H1 (cell line): ENCODE measurements around the gene FGGY. TPM values are rescaled to one million over a fixed set of nuclear protein-coding genes. Genes with fewer than 3 reads are reported as not detected.
"Not testable (repeated sequence)": the region's sequence is repeated elsewhere in the genome, so short reads cannot be mapped to it uniquely, and the experiment has no call there.

Experiments used
- CTCF ChIA-PET: fragments of 300-600 bp; sonication (Branson Sonifier 250); formaldehyde crosslinking; loops from one replicate; lab custom pipeline; 2021; ENCODE audit not compliant: partially characterized antibody; lab: Charles Lee
- POLR2A ChIA-PET: fragments of 300-600 bp; sonication (Branson Sonifier 250); formaldehyde crosslinking; loops from one replicate; lab custom pipeline; 2021; ENCODE audit warnings: inconsistent platforms; ENCODE audit not compliant: partially characterized antibody; lab: Charles Lee
- DNase-seq, 2 experiments: peaks; one replicate each; pipeline versions ENCODE4 v3.0.0 to v3.0.0-alpha.2; 2010 to 2022; ENCODE audit warnings: low spot score in 2 of 2, low read depth in 1 of 2, mixed read lengths in 1 of 2
- FAIRE-seq: peaks from 2 replicates; lab custom pipeline; 2011; peaks lifted over from hg19 to GRCh38; lab: Jason Lieb, UNC
- H2AFZ ChIP-seq: 2 replicates; pipeline ENCODE4 v1.8.1; 2012; ENCODE audit warnings: low read length, inconsistent platforms
- H2AK5ac ChIP-seq: 2 replicates; pipeline ENCODE4 v1.6.1; 2013; ENCODE audit warnings: low read depth, low read length
- H2BK120ac ChIP-seq: replicated peaks from 2 replicates; pipeline ENCODE3; 2013; ENCODE audit warnings: low read depth, low read length, inconsistent platforms
- H2BK12ac ChIP-seq: 2 replicates; pipeline ENCODE4 v1.6.1; 2013; ENCODE audit warnings: low read depth, low read length
- H2BK15ac ChIP-seq: 2 replicates; pipeline ENCODE4 v1.6.1; 2013; ENCODE audit warnings: low read length
- H2BK20ac ChIP-seq: 2 replicates; pipeline ENCODE4 v1.6.1; 2013; ENCODE audit warnings: low read length
- H2BK5ac ChIP-seq: 2 replicates; pipeline ENCODE4 v1.6.1; 2013; ENCODE audit warnings: low read depth, low read length
- H3K14ac ChIP-seq: 2 replicates; pipeline ENCODE4 v1.6.1; 2013; ENCODE audit warnings: inconsistent platforms; ENCODE audit not compliant: insufficient read length
- H3K18ac ChIP-seq: 2 replicates; pipeline ENCODE4 v1.6.1; 2013; ENCODE audit warnings: low read length; ENCODE audit errors: extremely low read depth
- H3K23ac ChIP-seq: 2 replicates; pipeline ENCODE4 v1.6.1; 2013; ENCODE audit warnings: inconsistent platforms; ENCODE audit not compliant: insufficient read length
- H3K23me2 ChIP-seq: 2 replicates; pipeline ENCODE4 v1.6.1; 2013; ENCODE audit warnings: low read depth, low read length
- H3K27ac ChIP-seq: 2 replicates; pipeline ENCODE4 v1.6.1; 2011; ENCODE audit warnings: low read depth, low read length, inconsistent platforms
- H3K27me3 ChIP-seq, 4 experiments: replicated peaks in 1 of 4; 1 replicate in 1 of 4; 2 replicates in 3 of 4; pipeline versions ENCODE4 v1.6.1 to v1.8.1; 2011 to 2013; ENCODE audit warnings: low read length in 3 of 4, mild to moderate bottlenecking in 3 of 4, inconsistent platforms in 2 of 4, mixed read lengths in 2 of 4, moderate library complexity in 1 of 4; ENCODE audit not compliant: control insufficient read depth in 3 of 4, insufficient read depth in 3 of 4; ENCODE audit errors: extremely low read depth in 1 of 4
- H3K36me3 ChIP-seq, 4 experiments: 2 replicates each; pipeline versions ENCODE4 v1.6.1 to v1.8.1; 2011 to 2013; ENCODE audit warnings: mild to moderate bottlenecking in 4 of 4, low read length in 3 of 4, moderate library complexity in 2 of 4, control low read depth in 1 of 4, inconsistent platforms in 1 of 4; ENCODE audit not compliant: insufficient read depth in 4 of 4, control insufficient read depth in 2 of 4
- H3K4ac ChIP-seq: replicated peaks from 2 replicates; pipeline ENCODE3; 2013; ENCODE audit warnings: low read length, low read depth, mixed read lengths, inconsistent platforms; ENCODE audit not compliant: insufficient read length
- H3K4me1 ChIP-seq, 4 experiments: replicated peaks in 1 of 4; 1 replicate in 1 of 4; 2 replicates in 3 of 4; pipeline versions ENCODE4 v1.6.1 to v1.8.1; 2011 to 2013; ENCODE audit warnings: low read length in 3 of 4, inconsistent platforms in 2 of 4, mixed read lengths in 1 of 4; ENCODE audit not compliant: insufficient read depth in 4 of 4, control insufficient read depth in 3 of 4
- H3K4me2 ChIP-seq, 2 experiments: 2 replicates each; pipeline versions ENCODE4 v1.6.1 to v1.8.1; 2011 to 2013; ENCODE audit warnings: low read depth in 2 of 2, low read length in 2 of 2, control low read depth in 1 of 2, inconsistent platforms in 1 of 2, mild to moderate bottlenecking in 1 of 2; ENCODE audit not compliant: insufficient read depth in 1 of 2
- H3K4me3 ChIP-seq, 4 experiments: fragments of 200-600, 300-600 bp in 1 of 4; sonication (generic), shearing (Covaris generic), sonication (Bioruptor Twin) in 1 of 4; 2 replicates each; pipeline versions ENCODE4 v1.5.1 to v1.8.1; 2011 to 2016; ENCODE audit warnings: low read length in 4 of 4, low read depth in 3 of 4, control low read depth in 2 of 4, inconsistent platforms in 2 of 4, mild to moderate bottlenecking in 2 of 4, mixed read lengths in 1 of 4, moderate library complexity in 1 of 4; ENCODE audit not compliant: insufficient read depth in 2 of 4; ENCODE audit errors: extremely low read depth in 1 of 4
- H3K56ac ChIP-seq: replicated peaks from 2 replicates; pipeline ENCODE3; 2013; ENCODE audit warnings: low read depth, mild to moderate bottlenecking, mixed read lengths, low read length, inconsistent platforms; ENCODE audit not compliant: insufficient read length
- H3K79me1 ChIP-seq: 2 replicates; pipeline ENCODE4 v1.6.1; 2013; ENCODE audit warnings: low read depth, low read length, control low read depth
- H3K79me2 ChIP-seq, 2 experiments: 2 replicates each; pipeline versions ENCODE4 v1.6.1 to v1.8.1; 2012 to 2013; ENCODE audit warnings: low read length in 2 of 2, mild to moderate bottlenecking in 2 of 2, inconsistent platforms in 1 of 2; ENCODE audit not compliant: insufficient read depth in 2 of 2, control insufficient read depth in 1 of 2
- H3K9ac ChIP-seq, 4 experiments: replicated peaks in 1 of 4; 1 replicate in 1 of 4; 2 replicates in 3 of 4; pipeline versions ENCODE4 v1.6.1 to v1.8.1; 2011 to 2013; ENCODE audit warnings: low read depth in 3 of 4, low read length in 3 of 4, control low read depth in 2 of 4, mild to moderate bottlenecking in 2 of 4, moderate library complexity in 2 of 4, inconsistent platforms in 1 of 4; ENCODE audit errors: extremely low read depth in 1 of 4
- H3K9me3 ChIP-seq, 2 experiments: 2 replicates each; pipeline versions ENCODE4 v1.6.1 to v1.8.1; 2012 to 2013; ENCODE audit warnings: mild to moderate bottlenecking in 2 of 2, moderate library complexity in 2 of 2, control low read depth in 1 of 2, inconsistent platforms in 1 of 2, low read depth in 1 of 2, low read length in 1 of 2, mixed read lengths in 1 of 2; ENCODE audit not compliant: insufficient read depth in 2 of 2
- H4K20me1 ChIP-seq, 2 experiments: replicated peaks in 1 of 2; 2 replicates each; pipeline versions ENCODE3 to v1.8.1; 2011 to 2013; ENCODE audit warnings: inconsistent platforms in 2 of 2, low read length in 2 of 2, mild to moderate bottlenecking in 1 of 2; ENCODE audit not compliant: insufficient read depth in 2 of 2, control insufficient read depth in 1 of 2
- H4K5ac ChIP-seq: 2 replicates; pipeline ENCODE4 v1.6.1; 2013; ENCODE audit warnings: low read length, low read depth, mixed read lengths, inconsistent platforms; ENCODE audit not compliant: insufficient read length
- H4K8ac ChIP-seq: 2 replicates; pipeline ENCODE4 v1.8.0; 2013; ENCODE audit warnings: mild to moderate bottlenecking, moderate library complexity, low read length, inconsistent platforms; ENCODE audit not compliant: insufficient read depth; ENCODE audit errors: extremely low read depth
- H4K91ac ChIP-seq: replicated peaks from 2 replicates; pipeline ENCODE3; 2013; ENCODE audit warnings: low read length, mixed read lengths, inconsistent platforms; ENCODE audit not compliant: insufficient read length
- ASH2L ChIP-seq: fragments of 200-600, 300-600 bp; sonication (generic); IDR thresholded peaks from one replicate; pipeline ENCODE4 v1.7.1; 2017; ENCODE audit warnings: low read length
- CTBP2 ChIP-seq: IDR thresholded peaks from 2 replicates; pipeline ENCODE4 v1.7.0; 2011; ENCODE audit warnings: borderline replicate concordance, mild to moderate bottlenecking, moderate library complexity, mixed read lengths, low read length; ENCODE audit not compliant: insufficient read depth, insufficient read length
- TEAD4 ChIP-seq: IDR thresholded peaks from 2 replicates; pipeline ENCODE4 v1.6.1; 2012; ENCODE audit warnings: low read depth, low read length, inconsistent platforms, mixed read lengths
- WGBS, 2 experiments: shearing (Covaris generic) in 1 of 2; methylation state at CpG; one replicate each; pipeline versions ENCODE4 v1.1.6 to v1.1.7; 2013 to 2015; ENCODE audit warnings: low lambda C conversion rate in 2 of 2, mixed read lengths in 2 of 2, inconsistent platforms in 1 of 2, low coverage in 1 of 2, missing lambda C conversion rate in 1 of 2; ENCODE audit not compliant: insufficient replicate concordance in 2 of 2, insufficient coverage in 1 of 2, insufficient read length in 1 of 2; ENCODE audit errors: extremely low coverage in 1 of 2, missing lambda C conversion rate in 1 of 2; 5-methylcytosine and 5-hydroxymethylcytosine counted together
- polyA plus RNA-seq, 7 experiments: library from polyadenylated mRNA; depleted of rRNA in 3 of 7; stranded (reverse) in 5 of 7; unstranded in 2 of 7; fragments of >200 nt in 5 of 7; fragments of 200-250 nt in 2 of 7; gene quantifications; 1 replicate in 5 of 7; 2 replicates in 1 of 7; 4 replicates in 1 of 7; pipeline versions ENCODE4 v1.2.1 to v1.2.3, GENCODE V29; 2011 to 2013; ENCODE audit warnings: missing spikeins in 2 of 7, mixed read lengths in 2 of 7
- total RNA-seq: library from RNA; stranded (reverse); fragmentation: NEBNext Ultra II Directional; extraction: Animal tissue kit (Norgen Biotek cat#: 25700); gene quantifications from 2 replicates; pipeline ENCODE4 v1.2.1, GENCODE V29; 2021

The FGGY gene
- total and polyA plus RNA-seq, 2 of the 8 experiments (the other 6 are each of a cell fraction or from before 2014, with no cell fraction given), result 10.3 to 12.5 TPM

DNA sequence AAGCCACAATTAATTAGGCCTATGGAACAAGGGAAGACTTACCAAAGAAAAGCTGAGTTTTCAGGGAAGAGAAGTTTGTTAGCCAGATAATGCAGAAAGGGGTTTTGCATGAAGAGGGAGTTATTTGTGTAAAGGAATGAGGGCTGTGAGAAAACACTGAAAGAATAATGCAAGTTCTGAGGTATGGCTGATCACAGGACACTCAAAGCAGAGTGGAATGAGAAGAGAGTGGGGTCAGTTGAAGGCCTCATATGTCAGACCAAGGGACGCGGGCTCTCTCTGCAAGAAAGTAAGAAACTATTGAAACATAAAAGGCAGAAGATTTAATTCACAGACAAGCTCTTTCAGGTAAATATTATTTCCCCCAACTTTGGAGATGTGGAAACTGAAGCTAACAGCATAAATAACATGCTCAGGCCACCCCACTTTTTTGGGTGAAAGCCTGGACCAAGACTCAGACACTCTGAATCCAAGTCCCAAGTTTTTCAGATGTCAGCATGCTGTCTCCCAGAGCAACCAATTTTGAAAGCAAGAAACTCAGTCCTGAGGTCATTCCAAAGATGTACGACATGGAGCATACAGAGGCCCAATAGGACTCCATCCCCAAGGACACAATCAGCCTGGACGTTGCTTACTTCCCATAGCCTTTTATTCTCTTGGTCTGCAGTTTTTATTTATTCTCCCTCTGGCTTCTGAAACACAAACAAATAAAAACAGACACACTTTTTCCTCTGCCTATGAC, 47.3 kb upstream of the FGGY start (continued):
- TF ChIP-seq CTBP2, result no peak
- TF ChIP-seq ASH2L, result no peak
- TF ChIP-seq TEAD4, result no peak
- TF ChIP-seq, all 59 proteins: peak for 0

- H3K56ac ChIP-seq, H2BK5ac ChIP-seq, H4K20me1 ChIP-seq, H3K18ac ChIP-seq, H3K79me2 ChIP-seq, H3K36me3 ChIP-seq, H3K4me1 ChIP-seq, H3K14ac ChIP-seq, H3K27me3 ChIP-seq, H3K23ac ChIP-seq, H4K5ac ChIP-seq, H3K4ac ChIP-seq, H3K9ac ChIP-seq, H3K79me1 ChIP-seq, H3K27ac ChIP-seq, DNase-seq, POLR2A ChIA-PET, H2BK20ac ChIP-seq, H3K23me2 ChIP-seq, H3K9me3 ChIP-seq, H4K91ac ChIP-seq, H2AFZ ChIP-seq, H2AK5ac ChIP-seq, H2BK12ac ChIP-seq, H3K4me2 ChIP-seq, CTCF ChIA-PET, H2BK120ac ChIP-seq, H4K8ac ChIP-seq, FAIRE-seq, H3K4me3 ChIP-seq, H2BK15ac ChIP-seq: not testable (repeated sequence)
- WGBS, 2 experiments, result 94% methylated on average over 9 of the region's 12 CpGs; no CpG with 5 or more reads in 1 of the 2 experiments
Observed at GRCh38 chr1:59251061-59251460, 45.8 kb upstream of the FGGY start.
